Measurements from ENCODE around the gene SHB. TPM values are rescaled to one million over a fixed set of nuclear protein-coding genes. Genes with fewer than 3 reads are reported as not detected.

Gene SHB
- total and polyA plus RNA-seq, 2 of the 8 experiments (the other 6 are each of a cell fraction or from before 2014, with no cell fraction given) = 4.1 to 12.6 TPM

DNA sequence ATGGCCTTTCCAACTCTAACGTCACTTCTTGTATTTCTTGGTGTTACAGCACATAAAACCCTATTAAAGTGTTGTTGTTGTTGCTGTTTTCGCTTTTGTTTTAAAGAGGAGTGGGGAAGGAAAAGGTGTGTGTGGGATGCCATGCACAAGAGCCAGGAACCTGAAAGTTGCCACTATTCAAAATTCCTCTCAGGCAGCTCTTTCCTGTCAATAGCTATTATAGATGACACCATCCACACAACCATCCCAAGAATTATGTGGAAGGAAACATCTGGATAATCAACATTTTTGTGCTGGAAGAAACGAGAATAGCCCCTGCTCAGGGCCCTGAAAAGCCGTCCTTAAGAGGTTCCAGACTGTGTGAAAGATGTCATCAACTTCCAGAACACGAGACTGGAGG is 79.3 kb downstream of the SHB start:
- Histone ChIP-seq H4K8ac (ENCODE audit: extremely low read depth, insufficient read depth, low read length) (no peak overlapping the region), H4K20me1 (replicated peaks in 1 of 2; ENCODE audit: control insufficient read depth in 1 of 2, insufficient read depth in 2 of 2, low read length in 2 of 2) (peaks cover 0 to 2% of the 10 kb centered on the region in 2 experiments), H3K9ac (replicated peaks in 1 of 4; ENCODE audit: extremely low read depth in 1 of 4, low read depth in 3 of 4, low read length in 3 of 4) (no peak overlapping the region), H3K9me3 (ENCODE audit: insufficient read depth in 2 of 2, low read depth in 1 of 2, low read length in 1 of 2) (no peaks in the 10 kb centered on the region), H2BK120ac (replicated peaks; ENCODE audit: low read depth, low read length) (no peak overlapping the region), H2AFZ (ENCODE audit: low read length) (no peak overlapping the region), H3K4ac (replicated peaks; ENCODE audit: insufficient read length, low read depth, low read length) (no peak overlapping the region), H2BK5ac (ENCODE audit: low read depth, low read length) (no peak overlapping the region), H3K56ac (replicated peaks; ENCODE audit: insufficient read length, low read depth, low read length) (no peak overlapping the region), H2BK15ac (ENCODE audit: low read length) (no peak overlapping the region), H3K4me3 (ENCODE audit: extremely low read depth in 1 of 4, insufficient read depth in 2 of 4, low read depth in 3 of 4, low read length in 4 of 4) (no peak overlapping the region), H2BK20ac (ENCODE audit: low read length) (no peak overlapping the region), H3K79me2 (ENCODE audit: control insufficient read depth in 1 of 2, insufficient read depth in 2 of 2, low read length in 2 of 2) (no peaks in the 10 kb centered on the region; a peak in 1 of 4 replicates), H3K4me1 (replicated peaks in 1 of 4; ENCODE audit: control insufficient read depth in 3 of 4, insufficient read depth in 4 of 4, low read length in 3 of 4) (peaks cover 0 to 7% (median 0%) of the 10 kb centered on the region in 4 experiments; a peak in 2 of 7 replicates), H3K23ac (ENCODE audit: insufficient read length) (no peak overlapping the region), H4K5ac (ENCODE audit: insufficient read length, low read depth, low read length) (no peak overlapping the region), H2AK5ac (ENCODE audit: low read depth, low read length) (no peak overlapping the region), H4K91ac (replicated peaks; ENCODE audit: insufficient read length, low read length) (no peak overlapping the region), H2BK12ac (ENCODE audit: low read depth, low read length) (no peak overlapping the region), H3K14ac (ENCODE audit: insufficient read length) (no peak overlapping the region), H3K23me2 (ENCODE audit: low read depth, low read length) (no peaks in the 10 kb centered on the region), H3K36me3 (ENCODE audit: control insufficient read depth in 2 of 4, insufficient read depth in 4 of 4, low read length in 3 of 4) (no peaks in the 10 kb centered on the region; a peak in 1 of 8 replicates), H3K27me3 (replicated peaks in 1 of 4; ENCODE audit: control insufficient read depth in 3 of 4, extremely low read depth in 1 of 4, insufficient read depth in 3 of 4, low read length in 3 of 4) (no peaks in the 10 kb centered on the region), H3K79me1 (ENCODE audit: low read depth, low read length) (peaks cover 5% of the 10 kb centered on the region), H3K27ac (ENCODE audit: low read depth, low read length) (no peak overlapping the region), H3K4me2 (ENCODE audit: insufficient read depth in 1 of 2, low read depth in 2 of 2, low read length in 2 of 2) (no peak overlapping the region), H3K18ac (ENCODE audit: extremely low read depth, low read length) (no peak overlapping the region)
- FAIRE-seq (no peak), DNase-seq (ENCODE audit: low read depth in 1 of 2, low spot score in 2 of 2) (no peak)
- TF ChIP-seq GTF2F1 (IDR thresholded peaks at IDR 0.05; ENCODE audit: borderline replicate concordance, low read depth, low read length) = no peak
- 90% methylated on average over 5 of the region's 5 CpGs; no CpG with 5 or more reads in 1 of the 2 experiments for WGBS, 2 experiments (ENCODE audit: extremely low coverage in 1 of 2, insufficient coverage in 1 of 2, insufficient read length in 1 of 2, insufficient replicate concordance in 2 of 2, low coverage in 1 of 2, low lambda C conversion rate in 2 of 2, missing lambda C conversion rate in 1 of 2)
- POLR2A ChIA-PET (ENCODE audit: partially characterized antibody) = no interaction called here
- CTCF ChIA-PET (ENCODE audit: partially characterized antibody) = interaction anchor here (3.8 kb wide), 1 partner anchor 9 kb away, joined by 11 read pairs; no protein-coding TSS in a partner anchor
